Peyer's patch (tissue), 4 donors: ENCODE results near the gene NPFFR1.

Experiments
- POLR2A ChIP-seq, 2 donors: fragments of 450-650 bp; IDR thresholded peaks; one replicate each; pipeline ENCODE4 v1.5.1; 2017; ENCODE audit warnings: antibody characterized with exemption in 2 of 2, mild to moderate bottlenecking in 2 of 2, moderate library complexity in 2 of 2
- TF ChIP-seq, protein P1 (sequence below), 6 experiments: fragments of 450-650 bp in 4 of 6; fragments of 200-600 bp in 2 of 6; sonication (generic) in 1 of 6; IDR thresholded peaks; one replicate each; pipeline ENCODE4 v1.5.1; 2017 to 2019; ENCODE audit warnings: antibody characterized with exemption in 6 of 6, mild to moderate bottlenecking in 3 of 6, moderate library complexity in 1 of 6

DNA sequence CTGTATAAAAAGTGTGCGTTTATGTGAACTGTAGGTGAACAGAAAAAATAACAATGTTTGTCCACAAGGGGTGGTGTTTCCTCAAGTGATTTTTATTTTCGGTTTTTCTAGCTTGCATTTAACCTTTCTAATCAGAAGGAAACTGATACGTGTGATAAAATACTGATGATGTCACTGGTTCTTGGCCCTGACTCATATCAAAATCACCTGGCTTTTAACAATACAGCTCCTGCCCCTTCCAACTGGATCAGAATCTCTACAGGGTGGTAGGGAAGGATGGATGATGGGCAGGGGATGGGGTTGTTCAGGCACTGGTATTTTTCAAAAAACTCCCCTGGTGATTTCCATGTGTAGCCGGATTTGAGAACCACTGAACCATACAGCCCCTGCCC lies 10.9 kb downstream of the NPFFR1 start:
- TF ChIP-seq, protein P1, sequence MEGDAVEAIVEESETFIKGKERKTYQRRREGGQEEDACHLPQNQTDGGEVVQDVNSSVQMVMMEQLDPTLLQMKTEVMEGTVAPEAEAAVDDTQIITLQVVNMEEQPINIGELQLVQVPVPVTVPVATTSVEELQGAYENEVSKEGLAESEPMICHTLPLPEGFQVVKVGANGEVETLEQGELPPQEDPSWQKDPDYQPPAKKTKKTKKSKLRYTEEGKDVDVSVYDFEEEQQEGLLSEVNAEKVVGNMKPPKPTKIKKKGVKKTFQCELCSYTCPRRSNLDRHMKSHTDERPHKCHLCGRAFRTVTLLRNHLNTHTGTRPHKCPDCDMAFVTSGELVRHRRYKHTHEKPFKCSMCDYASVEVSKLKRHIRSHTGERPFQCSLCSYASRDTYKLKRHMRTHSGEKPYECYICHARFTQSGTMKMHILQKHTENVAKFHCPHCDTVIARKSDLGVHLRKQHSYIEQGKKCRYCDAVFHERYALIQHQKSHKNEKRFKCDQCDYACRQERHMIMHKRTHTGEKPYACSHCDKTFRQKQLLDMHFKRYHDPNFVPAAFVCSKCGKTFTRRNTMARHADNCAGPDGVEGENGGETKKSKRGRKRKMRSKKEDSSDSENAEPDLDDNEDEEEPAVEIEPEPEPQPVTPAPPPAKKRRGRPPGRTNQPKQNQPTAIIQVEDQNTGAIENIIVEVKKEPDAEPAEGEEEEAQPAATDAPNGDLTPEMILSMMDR (IDR thresholded peaks at IDR 0.05) = peak; percentile 44 to 77 (median 64)
- TF ChIP-seq POLR2A (IDR thresholded peaks at IDR 0.05) = no peak
